ENCODE data around the gene GABRG3.

GABRG3 gene

DNA sequence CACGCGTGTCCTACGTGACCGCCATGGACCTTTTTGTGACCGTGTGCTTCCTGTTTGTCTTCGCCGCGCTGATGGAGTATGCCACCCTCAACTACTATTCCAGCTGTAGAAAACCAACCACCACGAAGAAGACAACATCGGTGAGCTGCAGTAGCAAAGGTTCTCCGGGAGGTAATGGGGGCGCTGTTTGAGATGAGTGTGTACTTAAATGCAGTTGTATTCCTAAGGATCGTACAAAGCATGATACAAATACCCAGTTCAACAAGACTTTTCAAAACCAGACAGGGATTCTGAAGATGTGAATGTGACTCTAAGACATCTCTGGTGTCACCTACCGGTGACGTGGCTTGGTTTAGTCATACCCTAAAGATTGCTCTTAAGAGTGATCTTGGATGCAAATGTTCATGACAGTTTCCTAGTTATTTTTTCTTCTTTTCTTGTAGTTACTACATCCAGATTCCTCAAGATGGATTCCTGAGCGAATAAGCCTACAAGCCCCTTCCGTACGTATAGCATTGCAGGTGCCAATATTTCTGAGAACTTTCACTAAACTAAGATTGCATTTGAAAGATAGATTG, 556.6 kb downstream of the GABRG3 start:
- TF ChIP-seq, protein P1, sequence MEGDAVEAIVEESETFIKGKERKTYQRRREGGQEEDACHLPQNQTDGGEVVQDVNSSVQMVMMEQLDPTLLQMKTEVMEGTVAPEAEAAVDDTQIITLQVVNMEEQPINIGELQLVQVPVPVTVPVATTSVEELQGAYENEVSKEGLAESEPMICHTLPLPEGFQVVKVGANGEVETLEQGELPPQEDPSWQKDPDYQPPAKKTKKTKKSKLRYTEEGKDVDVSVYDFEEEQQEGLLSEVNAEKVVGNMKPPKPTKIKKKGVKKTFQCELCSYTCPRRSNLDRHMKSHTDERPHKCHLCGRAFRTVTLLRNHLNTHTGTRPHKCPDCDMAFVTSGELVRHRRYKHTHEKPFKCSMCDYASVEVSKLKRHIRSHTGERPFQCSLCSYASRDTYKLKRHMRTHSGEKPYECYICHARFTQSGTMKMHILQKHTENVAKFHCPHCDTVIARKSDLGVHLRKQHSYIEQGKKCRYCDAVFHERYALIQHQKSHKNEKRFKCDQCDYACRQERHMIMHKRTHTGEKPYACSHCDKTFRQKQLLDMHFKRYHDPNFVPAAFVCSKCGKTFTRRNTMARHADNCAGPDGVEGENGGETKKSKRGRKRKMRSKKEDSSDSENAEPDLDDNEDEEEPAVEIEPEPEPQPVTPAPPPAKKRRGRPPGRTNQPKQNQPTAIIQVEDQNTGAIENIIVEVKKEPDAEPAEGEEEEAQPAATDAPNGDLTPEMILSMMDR (IDR thresholded peaks at IDR 0.05; ENCODE audit: borderline replicate concordance, insufficient read depth, low read depth, low read length), result no peak
- H3K4me3 ChIP-seq (ENCODE audit: low read depth, low read length), result no peak overlapping the region

DNA sequence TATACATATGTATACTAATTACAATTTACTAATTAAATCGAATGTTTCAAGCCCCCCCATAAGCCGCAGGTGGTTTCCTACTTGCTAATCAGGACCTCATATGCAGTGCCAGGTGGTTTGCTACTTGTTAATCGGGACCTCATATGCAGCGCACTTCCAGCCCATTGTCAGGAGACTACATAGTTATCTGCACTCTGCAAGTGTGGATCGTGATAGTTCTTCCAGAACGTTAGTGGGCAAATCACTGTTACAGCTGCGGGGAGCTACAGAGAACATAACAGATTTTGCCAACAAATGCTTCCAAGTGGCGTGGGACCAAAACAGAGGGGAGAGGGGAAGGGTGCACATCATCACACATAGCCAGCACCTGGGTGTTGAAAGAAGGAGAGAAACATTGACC, 558.4 kb downstream of the GABRG3 start:
- no peak overlapping the region for H3K4me3 ChIP-seq (ENCODE audit: low read depth, low read length)
- TF ChIP-seq, protein P1 (IDR thresholded peaks at IDR 0.05; ENCODE audit: borderline replicate concordance, insufficient read depth, low read depth, low read length), result no peak

DNA sequence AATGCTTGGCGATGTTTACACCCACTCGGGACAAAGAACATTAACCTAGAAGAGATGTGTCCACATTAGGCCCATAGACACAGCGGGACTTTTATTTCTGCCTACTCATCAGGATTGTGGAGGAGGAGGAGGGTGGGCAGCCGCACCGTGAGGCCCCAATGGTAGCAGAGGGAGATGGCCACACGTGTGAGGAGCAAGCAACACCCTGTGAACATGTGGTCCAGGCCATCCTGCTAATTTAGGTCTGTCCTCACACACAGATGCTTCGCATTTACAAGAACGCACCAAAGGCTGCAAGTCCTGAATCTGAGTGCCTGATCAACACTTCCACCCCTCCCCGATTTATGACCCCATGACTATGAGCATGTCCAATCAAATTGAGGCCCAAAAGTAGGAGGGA, 560.0 kb downstream of the GABRG3 start:
- H3K4me3 ChIP-seq (ENCODE audit: low read depth, low read length), result no peak overlapping the region
- TF ChIP-seq, protein P1 (IDR thresholded peaks at IDR 0.05; ENCODE audit: borderline replicate concordance, insufficient read depth, low read depth, low read length), result no peak

DNA sequence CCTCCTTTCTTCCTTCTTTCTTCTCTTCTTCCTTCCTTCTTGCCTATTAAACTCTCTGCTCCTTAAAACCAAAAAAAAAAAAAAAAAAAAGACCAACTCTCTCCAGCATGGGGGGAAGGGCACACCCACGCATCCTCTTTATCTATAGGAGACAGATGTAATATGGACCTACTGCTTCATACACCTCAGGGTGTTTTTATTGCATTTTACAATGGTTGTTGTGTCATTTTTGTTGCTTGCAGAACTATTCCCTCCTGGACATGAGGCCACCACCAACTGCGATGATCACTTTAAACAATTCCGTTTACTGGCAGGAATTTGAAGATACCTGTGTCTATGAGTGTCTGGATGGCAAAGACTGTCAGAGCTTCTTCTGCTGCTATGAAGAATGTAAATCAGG, 561.4 kb downstream of the GABRG3 start:
- TF ChIP-seq, protein P1 (IDR thresholded peaks at IDR 0.05; ENCODE audit: borderline replicate concordance, insufficient read depth, low read depth, low read length), result no peak
- no peak overlapping the region for H3K4me3 ChIP-seq (ENCODE audit: low read depth, low read length)

DNA sequence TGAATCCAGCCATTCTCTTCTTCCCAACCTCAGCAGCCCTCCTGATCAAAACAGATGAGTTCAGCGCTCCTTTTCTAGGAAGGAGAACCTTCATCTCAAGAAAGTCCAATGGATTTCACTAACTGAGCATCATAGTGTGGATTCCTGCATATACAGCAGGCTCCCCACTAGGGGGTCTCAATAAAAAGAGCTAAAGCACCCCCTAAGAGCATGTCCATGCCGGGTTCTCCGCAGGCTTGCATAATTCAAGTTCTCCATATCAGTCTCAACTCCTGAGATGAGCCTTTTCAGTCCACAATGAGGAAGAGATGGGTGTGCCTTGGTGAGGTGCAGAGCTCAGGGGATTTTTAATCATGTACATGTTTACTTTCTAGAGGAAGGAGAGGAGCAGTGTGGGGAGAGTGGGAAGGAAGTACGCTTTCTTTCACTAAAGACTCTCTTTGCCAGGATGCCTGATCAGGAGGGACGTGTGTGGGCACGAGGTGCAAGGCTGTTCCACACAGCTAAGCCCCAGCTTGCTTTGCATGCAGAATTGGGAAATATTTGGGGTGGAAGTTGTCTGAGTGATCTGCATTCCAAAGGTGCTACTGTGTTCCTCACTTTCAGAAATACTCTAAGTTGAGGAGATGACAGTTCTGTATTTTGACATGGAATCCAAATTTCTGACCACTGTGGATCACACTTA, 564.6 kb downstream of the GABRG3 start:
- TF ChIP-seq, protein P1 (IDR thresholded peaks at IDR 0.05; ENCODE audit: borderline replicate concordance, insufficient read depth, low read depth, low read length), result no peak
- H3K4me3 ChIP-seq (ENCODE audit: low read depth, low read length), result no peak overlapping the region

DNA sequence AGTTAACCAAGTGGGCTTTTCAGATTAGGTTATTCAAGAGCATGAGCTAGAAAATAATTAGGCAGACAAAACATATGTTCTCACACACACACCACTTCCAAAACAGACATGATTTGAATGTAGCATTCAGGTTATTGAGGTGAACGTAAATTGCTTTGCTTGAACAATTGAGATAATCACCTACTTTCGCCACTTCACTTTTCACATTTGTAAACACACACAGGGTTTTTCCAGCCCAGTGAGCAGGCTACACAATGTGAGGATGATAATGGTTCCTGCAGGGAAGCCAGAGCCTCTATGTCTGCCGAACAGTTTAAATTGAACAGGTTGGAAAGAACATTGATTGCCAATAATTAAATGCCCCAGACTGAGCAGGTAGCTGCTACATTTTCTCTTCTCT, 567.3 kb downstream of the GABRG3 start:
- TF ChIP-seq, protein P1 (IDR thresholded peaks at IDR 0.05; ENCODE audit: borderline replicate concordance, insufficient read depth, low read depth, low read length), result no peak

DNA sequence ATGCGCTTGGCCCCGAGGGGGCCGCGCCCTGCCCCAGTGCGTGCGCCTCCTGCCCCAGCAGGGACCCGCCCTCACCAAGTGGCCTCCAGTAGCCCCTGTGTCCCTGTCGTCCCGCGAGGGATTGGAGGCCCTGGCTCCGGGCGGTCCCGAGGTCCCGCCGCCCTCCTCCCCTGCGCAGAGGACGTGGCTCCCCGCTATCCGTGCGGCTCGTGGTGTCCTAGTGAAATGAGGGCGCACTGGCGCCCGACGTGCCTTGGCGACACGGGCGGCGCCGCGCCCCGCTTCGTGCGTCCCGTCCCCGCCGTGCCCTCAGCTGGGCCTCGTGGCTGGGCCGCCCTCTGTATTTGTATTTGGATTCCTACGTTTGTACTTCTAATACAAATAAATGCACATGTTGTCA, 570.6 kb downstream of the GABRG3 start:
- no peak overlapping the region for H3K4me3 ChIP-seq (ENCODE audit: low read depth, low read length)
- TF ChIP-seq, protein P1 (IDR thresholded peaks at IDR 0.05; ENCODE audit: borderline replicate concordance, insufficient read depth, low read depth, low read length), result no peak

More for the DNA sequence above, 567.3 kb downstream of the GABRG3 start:
- no peak overlapping the region for H3K4me3 ChIP-seq (ENCODE audit: low read depth, low read length)

Data from GM12875 (cell line).